Measurements from ENCODE around the gene CDK10. TPM values are rescaled to one million over a fixed set of nuclear protein-coding genes. Genes with fewer than 3 reads are reported as not detected.

The CDK10 gene
- total and polyA plus RNA-seq, 10 of the 15 experiments (the other 5 are each of a cell fraction or from before 2014, with no cell fraction given), result 1.5 to 58.7 (median 36.0) TPM

DNA sequence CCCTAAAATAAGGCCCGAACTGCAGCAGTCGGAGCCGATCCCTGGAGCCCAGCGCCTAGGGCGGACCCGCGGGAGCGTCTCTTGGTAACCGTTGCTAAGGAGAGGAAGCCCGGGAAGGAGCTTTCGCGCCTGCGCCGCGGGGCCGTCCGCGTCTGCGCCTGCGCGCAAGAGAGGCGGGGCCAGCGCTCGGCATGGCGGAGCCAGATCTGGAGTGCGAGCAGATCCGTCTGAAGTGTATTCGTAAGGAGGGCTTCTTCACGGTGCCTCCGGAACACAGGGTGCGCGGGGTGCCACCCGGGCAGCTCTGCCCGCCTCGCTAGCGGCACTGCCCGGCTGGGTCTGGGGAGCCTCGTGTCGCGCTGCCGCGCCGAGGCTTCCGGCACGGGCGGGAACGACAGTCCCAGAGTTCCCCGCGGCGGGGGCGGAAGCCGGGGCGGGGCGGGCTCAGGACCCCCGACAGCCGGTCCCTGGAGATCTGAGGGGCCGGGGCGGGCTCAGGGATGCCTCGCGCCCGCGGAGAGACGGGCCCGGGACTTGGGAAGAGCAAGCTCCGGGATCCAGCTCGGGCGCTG is at the start of gene CDK10 (continued):
- TF ChIP-seq, protein P1, sequence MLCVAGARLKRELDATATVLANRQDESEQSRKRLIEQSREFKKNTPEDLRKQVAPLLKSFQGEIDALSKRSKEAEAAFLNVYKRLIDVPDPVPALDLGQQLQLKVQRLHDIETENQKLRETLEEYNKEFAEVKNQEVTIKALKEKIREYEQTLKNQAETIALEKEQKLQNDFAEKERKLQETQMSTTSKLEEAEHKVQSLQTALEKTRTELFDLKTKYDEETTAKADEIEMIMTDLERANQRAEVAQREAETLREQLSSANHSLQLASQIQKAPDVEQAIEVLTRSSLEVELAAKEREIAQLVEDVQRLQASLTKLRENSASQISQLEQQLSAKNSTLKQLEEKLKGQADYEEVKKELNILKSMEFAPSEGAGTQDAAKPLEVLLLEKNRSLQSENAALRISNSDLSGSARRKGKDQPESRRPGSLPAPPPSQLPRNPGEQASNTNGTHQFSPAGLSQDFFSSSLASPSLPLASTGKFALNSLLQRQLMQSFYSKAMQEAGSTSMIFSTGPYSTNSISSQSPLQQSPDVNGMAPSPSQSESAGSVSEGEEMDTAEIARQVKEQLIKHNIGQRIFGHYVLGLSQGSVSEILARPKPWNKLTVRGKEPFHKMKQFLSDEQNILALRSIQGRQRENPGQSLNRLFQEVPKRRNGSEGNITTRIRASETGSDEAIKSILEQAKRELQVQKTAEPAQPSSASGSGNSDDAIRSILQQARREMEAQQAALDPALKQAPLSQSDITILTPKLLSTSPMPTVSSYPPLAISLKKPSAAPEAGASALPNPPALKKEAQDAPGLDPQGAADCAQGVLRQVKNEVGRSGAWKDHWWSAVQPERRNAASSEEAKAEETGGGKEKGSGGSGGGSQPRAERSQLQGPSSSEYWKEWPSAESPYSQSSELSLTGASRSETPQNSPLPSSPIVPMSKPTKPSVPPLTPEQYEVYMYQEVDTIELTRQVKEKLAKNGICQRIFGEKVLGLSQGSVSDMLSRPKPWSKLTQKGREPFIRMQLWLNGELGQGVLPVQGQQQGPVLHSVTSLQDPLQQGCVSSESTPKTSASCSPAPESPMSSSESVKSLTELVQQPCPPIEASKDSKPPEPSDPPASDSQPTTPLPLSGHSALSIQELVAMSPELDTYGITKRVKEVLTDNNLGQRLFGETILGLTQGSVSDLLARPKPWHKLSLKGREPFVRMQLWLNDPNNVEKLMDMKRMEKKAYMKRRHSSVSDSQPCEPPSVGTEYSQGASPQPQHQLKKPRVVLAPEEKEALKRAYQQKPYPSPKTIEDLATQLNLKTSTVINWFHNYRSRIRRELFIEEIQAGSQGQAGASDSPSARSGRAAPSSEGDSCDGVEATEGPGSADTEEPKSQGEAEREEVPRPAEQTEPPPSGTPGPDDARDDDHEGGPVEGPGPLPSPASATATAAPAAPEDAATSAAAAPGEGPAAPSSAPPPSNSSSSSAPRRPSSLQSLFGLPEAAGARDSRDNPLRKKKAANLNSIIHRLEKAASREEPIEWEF (IDR thresholded peaks at IDR 0.05; ENCODE audit: insufficient replicate concordance, low read depth, low read length), result no peak
- 0 out of 2 replicates have a peak, but pooled peaks have one; percentile 16 for TF ChIP-seq CREB1 (IDR thresholded peaks at IDR 0.05; ENCODE audit: low read depth)
- TF ChIP-seq, protein P2, sequence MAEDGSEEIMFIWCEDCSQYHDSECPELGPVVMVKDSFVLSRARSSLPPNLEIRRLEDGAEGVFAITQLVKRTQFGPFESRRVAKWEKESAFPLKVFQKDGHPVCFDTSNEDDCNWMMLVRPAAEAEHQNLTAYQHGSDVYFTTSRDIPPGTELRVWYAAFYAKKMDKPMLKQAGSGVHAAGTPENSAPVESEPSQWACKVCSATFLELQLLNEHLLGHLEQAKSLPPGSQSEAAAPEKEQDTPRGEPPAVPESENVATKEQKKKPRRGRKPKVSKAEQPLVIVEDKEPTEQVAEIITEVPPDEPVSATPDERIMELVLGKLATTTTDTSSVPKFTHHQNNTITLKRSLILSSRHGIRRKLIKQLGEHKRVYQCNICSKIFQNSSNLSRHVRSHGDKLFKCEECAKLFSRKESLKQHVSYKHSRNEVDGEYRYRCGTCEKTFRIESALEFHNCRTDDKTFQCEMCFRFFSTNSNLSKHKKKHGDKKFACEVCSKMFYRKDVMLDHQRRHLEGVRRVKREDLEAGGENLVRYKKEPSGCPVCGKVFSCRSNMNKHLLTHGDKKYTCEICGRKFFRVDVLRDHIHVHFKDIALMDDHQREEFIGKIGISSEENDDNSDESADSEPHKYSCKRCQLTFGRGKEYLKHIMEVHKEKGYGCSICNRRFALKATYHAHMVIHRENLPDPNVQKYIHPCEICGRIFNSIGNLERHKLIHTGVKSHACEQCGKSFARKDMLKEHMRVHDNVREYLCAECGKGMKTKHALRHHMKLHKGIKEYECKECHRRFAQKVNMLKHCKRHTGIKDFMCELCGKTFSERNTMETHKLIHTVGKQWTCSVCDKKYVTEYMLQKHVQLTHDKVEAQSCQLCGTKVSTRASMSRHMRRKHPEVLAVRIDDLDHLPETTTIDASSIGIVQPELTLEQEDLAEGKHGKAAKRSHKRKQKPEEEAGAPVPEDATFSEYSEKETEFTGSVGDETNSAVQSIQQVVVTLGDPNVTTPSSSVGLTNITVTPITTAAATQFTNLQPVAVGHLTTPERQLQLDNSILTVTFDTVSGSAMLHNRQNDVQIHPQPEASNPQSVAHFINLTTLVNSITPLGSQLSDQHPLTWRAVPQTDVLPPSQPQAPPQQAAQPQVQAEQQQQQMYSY (CRISPR knock-in tag; IDR thresholded peaks at IDR 0.05), result no peak
- TF ChIP-seq LARP7 (IDR thresholded peaks at IDR 0.05), result no peak
- TF ChIP-seq NR2C2 (IDR thresholded peaks at IDR 0.05; ENCODE audit: borderline replicate concordance, control insufficient read depth, insufficient read length, low read depth), result no peak
- TF ChIP-seq ZNF207 (IDR thresholded peaks at IDR 0.05; ENCODE audit: borderline replicate concordance), result peak; percentile 60; the same call in 1 of the 2 replicates
- no peak for TF ChIP-seq NFIC (IDR thresholded peaks at IDR 0.05; ENCODE audit: low read depth, low read length)
- TF ChIP-seq IRF4 (IDR thresholded peaks at IDR 0.05; ENCODE audit: low read depth, low read length), result no peak
- peak; percentile 63 to 95; a peak in 3 of 4 replicates for TF ChIP-seq BHLHE40 (IDR thresholded peaks at IDR 0.05; ENCODE audit: borderline replicate concordance in 1 of 2, low read depth in 2 of 2, low read length in 1 of 2)
- no peak for TF ChIP-seq NFYB (IDR thresholded peaks at IDR 0.05; ENCODE audit: insufficient read depth, low read depth, low read length)
- TF ChIP-seq HCFC1 (IDR thresholded peaks at IDR 0.05; ENCODE audit: low read length), result peak; percentile 52; the same call in 1 of the 2 replicates
- 0 out of 3 replicates have a peak, but pooled peaks have one; percentile 31 for TF ChIP-seq POU2F2 (IDR thresholded peaks at IDR 0.05; ENCODE audit: borderline replicate concordance, low read depth, low read length)
- TF ChIP-seq TARDBP (IDR thresholded peaks at IDR 0.05; ENCODE audit: borderline replicate concordance), result no peak
- peak in 1 of 2 experiments; percentile 82; a peak in 2 of 3 replicates for TF ChIP-seq EGR1 (IDR thresholded peaks at IDR 0.05; ENCODE audit: borderline replicate concordance in 1 of 2, low read depth in 2 of 2, low read length in 2 of 2)
- TF ChIP-seq RFX5 (IDR thresholded peaks at IDR 0.05; ENCODE audit: low read depth, low read length), result no peak
- no peak for TF ChIP-seq ZNF384 (IDR thresholded peaks at IDR 0.05; ENCODE audit: borderline replicate concordance, low read depth, low read length)
- peak; percentile 93 for TF ChIP-seq YY1 (IDR thresholded peaks at IDR 0.05; ENCODE audit: low read depth, low read length)
- TF ChIP-seq CEBPB (IDR thresholded peaks at IDR 0.05; ENCODE audit: borderline replicate concordance in 1 of 2, low read depth in 2 of 2, low read length in 2 of 2), result no peak
- no peak for TF ChIP-seq PAX8 (IDR thresholded peaks at IDR 0.05)
- TF ChIP-seq SUPT20H (IDR thresholded peaks at IDR 0.05; ENCODE audit: borderline replicate concordance, control insufficient read depth, low read depth, low read length), result no peak
- TF ChIP-seq CBX5 (IDR thresholded peaks at IDR 0.05; ENCODE audit: low read depth), result no peak
- peak; percentile 74 for TF ChIP-seq MEF2B (IDR thresholded peaks at IDR 0.05; ENCODE audit: partially characterized antibody, poor library complexity, severe bottlenecking)
